ENCODE measurements around the gene SPDYA. TPM values are rescaled to one million over a fixed set of nuclear protein-coding genes. Genes with fewer than 3 reads are reported as not detected.

Gene SPDYA
- total RNA-seq, 2 donors from 2014 or later, result 0.73 to 7.3 TPM

GRCh38 chr2:28767337-28767736 is 43.3 kb upstream of the SPDYA start:
- no peaks in the 10 kb centered on the region for H3K36me3 ChIP-seq
- H3K27ac ChIP-seq, result no peak overlapping the region
- WGBS, result 38% methylated on average over 3 of the region's 3 CpGs
- intact Hi-C loops (cut with DNase I), result no loop called here
- H3K4me1 ChIP-seq (replicated peaks), result peaks cover 4% of the 10 kb centered on the region
- no peaks in the 10 kb centered on the region for H3K9me3 ChIP-seq
- no peak for DNase-seq (ENCODE audit: low spot score)
- TF ChIP-seq CTCF (IDR thresholded peaks at IDR 0.05) (no peak), POLR2AphosphoS5 (IDR thresholded peaks at IDR 0.05) (no peak), POLR2A (IDR thresholded peaks at IDR 0.05) (no peak)
- no peak overlapping the region for H3K4me3 ChIP-seq
- H3K27me3 ChIP-seq (replicated peaks; ENCODE audit: insufficient read depth), result no peaks in the 10 kb centered on the region

- intact Hi-C loops (cut with DNase I), result no loop called here
- no peaks in the 10 kb centered on the region for H3K9me3 ChIP-seq
- H3K27me3 ChIP-seq (replicated peaks; ENCODE audit: insufficient read depth), result no peaks in the 10 kb centered on the region
- DNase-seq (ENCODE audit: low spot score), result no peak
- H3K4me3 ChIP-seq, result no peak overlapping the region
- no peak overlapping the region for H3K27ac ChIP-seq
- TF ChIP-seq CTCF (IDR thresholded peaks at IDR 0.05) (no peak), POLR2A (IDR thresholded peaks at IDR 0.05) (no peak), POLR2AphosphoS5 (IDR thresholded peaks at IDR 0.05) (no peak)
- no peaks in the 10 kb centered on the region for H3K36me3 ChIP-seq
- H3K4me1 ChIP-seq (replicated peaks), result peaks cover 8% of the 10 kb centered on the region
These were observed 42.2 kb upstream of the SPDYA start for GRCh38 chr2:28768422-28768821.

- TF ChIP-seq CTCF (IDR thresholded peaks at IDR 0.05), result no peak
- no peak for TF ChIP-seq POLR2A (IDR thresholded peaks at IDR 0.05)
- TF ChIP-seq POLR2AphosphoS5 (IDR thresholded peaks at IDR 0.05), result no peak
- no peak overlapping the region for H3K27ac ChIP-seq
- no peak overlapping the region for H3K4me3 ChIP-seq
- no peaks in the 10 kb centered on the region for H3K27me3 ChIP-seq (replicated peaks; ENCODE audit: insufficient read depth)
- intact Hi-C loops (cut with DNase I), result no loop called here
- DNase-seq (ENCODE audit: low spot score), result no peak
- WGBS, result 90% methylated on average over 5 of the region's 5 CpGs
- H3K9me3 ChIP-seq, result no peaks in the 10 kb centered on the region
- no peaks in the 10 kb centered on the region for H3K36me3 ChIP-seq
- peaks cover 4% of the 10 kb centered on the region for H3K4me1 ChIP-seq (replicated peaks)
These were observed 41.7 kb upstream of the SPDYA start for GRCh38 chr2:28768952-28769351.

- intact Hi-C loops (cut with DNase I), result no loop called here
- Histone ChIP-seq H3K27me3 (replicated peaks; ENCODE audit: insufficient read depth) (no peaks in the 10 kb centered on the region), H3K4me3 (no peak overlapping the region), H3K4me1 (replicated peaks) (peaks cover 8% of the 10 kb centered on the region), H3K9me3 (no peaks in the 10 kb centered on the region), H3K36me3 (no peaks in the 10 kb centered on the region), H3K27ac (no peak overlapping the region)
- 56% methylated on average over 2 of the region's 2 CpGs for whole genome bisulfite sequencing
- no peak for DNase-seq (ENCODE audit: low spot score)
- TF ChIP-seq CTCF (IDR thresholded peaks at IDR 0.05) (no peak), POLR2A (IDR thresholded peaks at IDR 0.05) (no peak), POLR2AphosphoS5 (IDR thresholded peaks at IDR 0.05) (no peak)
These were observed 38.3 kb upstream of the SPDYA start for GRCh38 chr2:28772351-28772750.

- peaks cover 8% of the 10 kb centered on the region for H3K4me1 ChIP-seq (replicated peaks)
- no peak for DNase-seq (ENCODE audit: low spot score)
- no peak overlapping the region for H3K4me3 ChIP-seq
- no peaks in the 10 kb centered on the region for H3K36me3 ChIP-seq
- TF ChIP-seq POLR2A (IDR thresholded peaks at IDR 0.05), result no peak
- no peak for TF ChIP-seq CTCF (IDR thresholded peaks at IDR 0.05)
- no peak for TF ChIP-seq POLR2AphosphoS5 (IDR thresholded peaks at IDR 0.05)
- intact Hi-C loops (cut with DNase I), result no loop called here
- H3K27ac ChIP-seq, result no peak overlapping the region
- no peaks in the 10 kb centered on the region for H3K27me3 ChIP-seq (replicated peaks; ENCODE audit: insufficient read depth)
- WGBS, result 84% methylated on average over 6 of the region's 6 CpGs
- no peaks in the 10 kb centered on the region for H3K9me3 ChIP-seq
These were observed 34.2 kb upstream of the SPDYA start for GRCh38 chr2:28776471-28776870.

Measured in prostate gland (tissue), 2 donors.